NCI-H2196 treated with DMSO at 0.1 percent for 48 hours (cell line): ENCODE measurements around the gene DUSP9.
A peak's percentile ranks its signal among the peaks of the same experiment; 100 is the strongest.

Experiments
- DNase-seq: peaks from one replicate; lab custom pipeline; 2025; ENCODE audit not compliant: unreplicated experiment; lab: John Stamatoyannopoulos, UW

DUSP9 gene

DNA sequence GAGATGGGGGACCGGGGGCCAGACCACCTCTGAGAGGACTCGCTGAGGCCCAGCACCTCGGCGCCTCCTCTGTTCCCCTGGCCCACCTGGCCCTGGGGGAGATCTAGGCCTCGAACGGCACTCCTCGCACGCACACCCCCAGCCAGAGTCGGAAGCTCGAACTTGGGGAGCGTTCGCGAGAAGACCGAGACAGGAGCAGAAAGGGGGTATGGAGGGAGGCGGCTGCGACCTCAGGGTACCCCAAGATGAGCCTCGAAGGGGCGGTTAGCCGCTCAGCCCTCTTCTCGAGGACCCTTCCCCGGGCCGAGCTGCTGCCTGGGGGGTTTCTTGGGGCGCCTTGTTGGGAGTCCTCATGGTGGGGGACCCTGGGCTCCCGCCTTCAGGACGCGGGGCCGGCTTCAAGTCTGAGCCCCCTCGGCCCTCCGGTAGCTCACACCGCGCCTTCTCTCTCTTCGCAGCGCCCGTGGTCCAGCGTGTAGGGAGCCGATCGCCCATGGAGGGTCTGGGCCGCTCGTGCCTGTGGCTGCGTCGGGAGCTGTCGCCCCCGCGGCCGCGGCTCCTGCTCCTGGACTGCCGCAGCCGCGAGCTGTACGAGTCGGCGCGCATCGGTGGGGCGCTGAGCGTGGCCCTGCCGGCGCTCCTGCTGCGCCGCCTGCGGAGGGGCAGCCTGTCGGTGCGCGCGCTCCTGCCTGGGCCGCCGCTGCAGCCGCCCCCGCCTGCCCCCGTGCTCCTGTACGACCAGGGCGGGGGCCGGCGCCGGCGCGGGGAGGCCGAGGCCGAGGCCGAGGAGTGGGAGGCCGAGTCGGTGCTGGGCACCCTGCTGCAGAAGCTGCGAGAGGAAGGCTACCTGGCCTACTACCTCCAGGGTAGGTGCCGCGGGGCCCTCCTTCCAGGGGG is 706 bp downstream of the DUSP9 start:
- DNase-seq: no peak

GRCh38 chrX:153648358-153649177 is 1.6 kb downstream of the DUSP9 start:
- DNase-seq: no peak

GRCh38 chrX:153649178-153649914 is 2.3 kb downstream of the DUSP9 start:
- no peak for DNase-seq

DNA sequence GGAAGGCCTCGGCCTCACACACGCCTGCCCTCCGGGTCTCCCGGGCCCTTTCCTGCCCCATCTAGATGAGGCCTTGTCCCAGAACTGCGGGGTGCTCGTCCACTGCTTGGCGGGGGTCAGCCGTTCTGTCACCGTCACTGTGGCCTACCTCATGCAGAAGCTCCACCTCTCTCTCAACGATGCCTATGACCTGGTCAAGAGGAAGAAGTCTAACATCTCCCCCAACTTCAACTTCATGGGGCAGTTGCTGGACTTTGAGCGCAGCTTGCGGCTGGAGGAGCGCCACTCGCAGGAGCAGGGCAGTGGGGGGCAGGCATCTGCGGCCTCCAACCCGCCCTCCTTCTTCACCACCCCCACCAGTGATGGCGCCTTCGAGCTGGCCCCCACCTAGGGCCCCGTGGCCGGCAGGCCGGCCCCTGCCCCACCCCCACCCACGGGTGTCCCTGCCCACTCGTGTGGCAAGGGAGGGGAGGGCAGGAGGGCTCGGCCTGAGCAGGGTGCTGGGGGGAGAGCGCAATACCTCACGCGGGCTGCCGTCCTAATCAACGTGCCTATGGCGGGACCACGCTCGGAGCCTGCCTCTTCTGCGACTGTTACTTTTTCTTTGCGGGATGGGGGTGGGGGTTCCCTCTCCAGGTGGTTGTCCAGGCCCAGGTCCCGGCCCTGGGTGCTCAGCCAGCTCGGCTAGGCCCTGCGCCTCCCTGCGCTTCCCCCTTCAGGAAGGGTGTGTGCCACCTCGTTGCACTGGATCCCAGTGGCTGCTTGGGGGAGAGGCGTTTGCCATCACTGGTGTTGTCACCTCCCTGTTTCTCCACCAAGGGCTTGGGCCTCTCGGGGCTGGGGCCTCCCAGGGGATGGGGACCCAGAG is 3.1 kb downstream of the DUSP9 start:
- no peak for DNase-seq

DNA sequence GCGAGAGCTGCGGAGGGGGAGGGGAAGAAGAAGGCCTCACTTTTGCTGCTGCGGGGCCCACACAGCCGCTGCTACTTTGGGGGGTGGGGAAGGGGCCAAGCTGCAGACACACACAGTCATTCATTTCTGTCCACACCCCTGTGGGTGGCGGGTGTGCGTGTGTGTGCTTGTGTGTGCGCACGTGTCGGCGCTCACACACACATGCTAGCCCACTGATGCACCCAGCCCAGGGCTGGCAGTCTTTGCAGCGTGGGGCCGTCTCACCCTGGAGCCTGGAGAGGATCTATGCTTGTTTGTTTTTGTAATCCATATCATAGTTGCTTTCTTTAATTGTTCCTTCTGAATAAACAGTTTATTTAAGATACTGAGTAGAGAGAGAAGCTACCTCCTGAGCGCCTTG is 4.0 kb downstream of the DUSP9 start:
- no peak for DNase-seq

DNA sequence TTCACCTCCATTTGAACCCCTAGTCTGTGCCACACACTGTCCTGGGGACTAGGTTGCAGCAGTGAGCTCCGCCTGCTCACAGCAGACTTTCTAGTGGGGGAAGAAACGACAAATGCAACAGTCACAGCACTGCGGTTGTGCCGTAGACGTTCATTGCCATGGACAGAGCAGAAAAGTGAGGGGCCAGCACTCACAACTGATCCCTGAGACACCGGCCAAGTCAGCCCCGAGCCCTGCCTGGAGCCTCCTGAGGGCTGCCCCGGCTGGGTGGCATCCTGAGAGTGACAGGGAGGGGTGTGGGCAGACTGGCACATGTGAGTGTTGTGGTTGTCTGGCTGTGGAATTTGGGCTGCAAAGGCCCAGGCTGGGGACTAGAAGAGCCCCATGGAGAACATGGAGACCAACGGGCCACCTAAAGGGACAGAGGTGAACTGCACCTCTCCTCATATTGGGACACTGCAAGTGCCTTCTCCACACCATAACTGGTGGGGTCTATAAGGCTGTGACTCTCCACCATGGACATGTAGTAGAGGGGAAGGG is 4.6 kb downstream of the DUSP9 start:
- no peak for DNase-seq

DNA sequence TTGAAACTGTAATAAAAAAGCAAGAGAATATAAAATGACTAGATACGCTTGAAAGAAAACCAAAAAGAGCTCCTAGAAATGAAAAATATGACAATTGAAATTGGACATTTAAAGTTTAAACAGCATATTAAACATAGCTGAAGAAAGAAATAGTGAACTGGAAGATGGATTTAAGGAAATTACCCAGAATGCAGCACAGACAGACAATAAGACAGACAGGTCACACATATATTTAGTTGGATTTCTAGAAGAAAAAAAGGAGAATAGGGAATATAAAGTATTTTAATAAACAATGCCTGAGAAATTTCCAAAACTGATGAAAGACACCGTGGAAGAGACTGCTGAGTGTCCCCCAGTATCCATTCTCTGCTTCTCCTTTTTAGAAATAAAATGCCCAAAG is 6.6 kb downstream of the DUSP9 start:
- DNase-seq: no peak

DNA sequence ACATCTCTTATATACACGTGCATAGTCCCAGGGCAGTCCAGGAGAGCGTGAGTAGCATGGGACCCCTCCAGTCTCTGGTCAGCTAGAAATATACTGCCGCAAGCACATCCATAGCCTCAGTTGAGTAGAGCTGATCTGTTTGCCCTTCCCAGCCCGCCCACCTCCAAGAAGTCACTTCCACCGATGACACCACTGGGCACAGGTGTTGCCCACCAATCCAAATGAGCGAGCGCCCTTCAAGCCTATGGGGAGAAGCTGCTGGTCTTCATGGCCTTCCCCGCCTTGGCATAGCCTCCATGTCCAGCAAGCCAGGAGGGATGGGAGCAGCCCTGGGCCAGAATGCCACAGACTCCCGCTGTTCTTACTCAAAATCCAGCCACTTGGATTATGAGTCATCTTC is 10.2 kb downstream of the DUSP9 start:
- DNase-seq: no peak

DNA sequence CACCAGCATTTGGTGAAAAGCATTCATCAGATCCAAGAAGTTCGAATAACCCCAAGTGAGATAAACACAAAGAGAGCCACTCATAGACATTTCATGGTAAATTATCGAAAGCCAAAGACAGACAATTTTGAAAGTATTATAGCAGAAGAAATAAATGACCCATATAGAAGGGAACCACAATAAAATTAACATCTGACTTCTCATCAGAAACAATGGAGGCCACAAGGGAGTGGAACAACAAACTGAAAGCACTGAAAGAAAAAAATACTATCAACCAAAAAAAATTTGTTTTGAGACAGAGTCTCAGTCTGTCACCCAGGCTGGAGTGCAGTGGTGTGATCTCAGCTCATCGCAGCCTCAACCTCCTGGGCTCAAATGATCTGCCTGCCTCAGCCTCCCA is 12.3 kb downstream of the DUSP9 start:
- DNase-seq: no peak

GRCh38 chrX:153662266-153662665 is 15.3 kb downstream of the DUSP9 start:
- no peak for DNase-seq

DNA sequence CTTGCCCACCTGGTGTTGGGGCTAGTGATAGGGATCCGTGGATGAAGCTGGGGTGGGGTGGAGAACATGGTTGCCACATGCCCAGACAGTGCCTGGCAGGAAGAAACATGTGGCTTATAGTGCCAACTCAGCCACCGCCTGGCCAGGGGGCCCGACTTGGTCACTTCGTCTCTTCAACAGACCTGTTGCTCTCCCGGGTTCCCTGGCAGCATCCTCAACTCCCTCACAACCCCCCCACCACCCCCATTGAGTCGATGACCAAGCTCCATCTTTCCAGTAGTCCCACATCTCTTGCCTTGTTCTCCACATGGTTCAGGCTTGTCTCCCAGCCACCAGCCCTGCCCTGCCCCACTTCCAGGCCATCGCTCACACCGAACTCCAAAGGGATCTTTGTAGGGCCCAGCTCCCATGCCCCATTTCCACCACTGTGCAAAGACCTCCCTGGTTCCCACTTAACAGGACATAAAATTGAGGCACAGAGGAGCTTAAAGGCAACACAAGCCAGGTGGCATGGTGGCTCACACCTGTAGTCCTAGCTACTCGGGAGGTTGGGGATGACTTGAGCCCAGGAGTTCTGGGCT is 18.8 kb downstream of the DUSP9 start:
- DNase-seq: no peak

DNA sequence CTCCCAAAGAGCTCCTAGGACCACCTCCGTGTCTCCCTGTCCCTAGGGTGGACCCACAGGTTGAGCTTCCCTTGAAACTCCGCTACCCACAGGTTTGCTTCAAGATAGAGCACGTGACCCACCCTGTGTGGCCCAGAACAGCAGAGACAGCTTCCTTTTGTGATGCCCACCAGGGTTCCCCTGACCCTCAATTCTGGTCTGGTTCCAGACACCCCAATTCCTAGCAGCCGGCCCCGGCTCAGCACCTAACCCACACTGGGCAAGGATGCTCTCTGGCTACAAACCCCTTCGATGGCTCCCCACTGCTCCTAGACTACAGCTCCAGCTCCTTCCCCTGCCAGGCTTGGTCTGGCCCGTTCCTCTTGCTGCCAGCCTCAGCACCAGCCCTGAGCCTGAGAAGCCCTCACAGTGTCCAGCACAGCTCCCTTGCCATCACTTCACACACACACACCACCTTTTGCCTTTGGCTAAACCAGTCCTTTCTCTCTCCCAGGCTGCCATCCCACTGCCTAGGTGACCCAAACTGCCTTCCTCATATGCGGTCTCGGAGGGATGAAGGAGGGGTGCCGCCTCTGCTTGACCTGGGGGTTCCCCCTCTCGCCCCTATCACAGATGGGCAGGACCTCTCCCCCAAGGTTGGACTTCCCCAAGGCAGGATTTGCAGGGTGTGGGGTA is 20.4 kb downstream of the DUSP9 start:
- no peak for DNase-seq

GRCh38 chrX:153667956-153668396 is 21.0 kb downstream of the DUSP9 start:
- DNase-seq: peak; percentile 50

DNA sequence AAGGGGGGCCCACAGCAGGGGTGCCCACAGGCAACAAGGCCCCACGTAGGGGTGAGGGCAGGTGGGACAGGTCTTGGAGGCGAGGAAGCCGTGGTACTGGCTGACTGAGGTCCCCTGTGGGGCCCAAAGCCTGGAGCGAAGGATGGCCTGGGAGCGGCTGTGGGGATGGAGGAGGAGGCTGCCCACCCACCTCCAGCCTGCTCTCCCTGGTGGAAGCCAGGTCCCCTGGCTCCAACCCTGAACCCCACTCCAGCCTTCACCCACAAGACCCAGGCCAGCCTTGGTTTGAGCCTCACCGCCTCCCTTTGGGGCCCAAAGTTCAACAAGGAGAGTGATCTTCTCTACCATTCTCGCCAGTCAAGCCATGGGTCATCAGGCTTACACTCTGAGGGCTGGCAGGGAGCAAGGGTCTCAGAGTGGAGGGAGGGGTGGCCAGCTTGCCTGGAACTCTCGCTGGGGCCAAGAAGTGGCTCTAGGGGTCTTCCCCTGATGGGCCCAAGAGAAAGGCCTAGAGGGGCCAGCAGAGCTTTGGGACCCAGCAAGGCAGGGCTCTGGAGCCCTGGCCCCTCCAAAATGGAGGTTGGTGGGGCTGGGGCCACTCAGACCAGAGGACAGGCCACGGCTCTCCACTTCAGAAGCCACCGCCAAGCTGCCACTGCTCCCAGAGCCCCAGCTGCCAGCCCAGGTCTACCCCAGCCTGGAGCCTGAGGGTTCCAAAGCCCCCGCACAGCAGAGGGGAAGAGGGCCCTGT is 21.6 kb downstream of the DUSP9 start:
- no peak for DNase-seq

DNA sequence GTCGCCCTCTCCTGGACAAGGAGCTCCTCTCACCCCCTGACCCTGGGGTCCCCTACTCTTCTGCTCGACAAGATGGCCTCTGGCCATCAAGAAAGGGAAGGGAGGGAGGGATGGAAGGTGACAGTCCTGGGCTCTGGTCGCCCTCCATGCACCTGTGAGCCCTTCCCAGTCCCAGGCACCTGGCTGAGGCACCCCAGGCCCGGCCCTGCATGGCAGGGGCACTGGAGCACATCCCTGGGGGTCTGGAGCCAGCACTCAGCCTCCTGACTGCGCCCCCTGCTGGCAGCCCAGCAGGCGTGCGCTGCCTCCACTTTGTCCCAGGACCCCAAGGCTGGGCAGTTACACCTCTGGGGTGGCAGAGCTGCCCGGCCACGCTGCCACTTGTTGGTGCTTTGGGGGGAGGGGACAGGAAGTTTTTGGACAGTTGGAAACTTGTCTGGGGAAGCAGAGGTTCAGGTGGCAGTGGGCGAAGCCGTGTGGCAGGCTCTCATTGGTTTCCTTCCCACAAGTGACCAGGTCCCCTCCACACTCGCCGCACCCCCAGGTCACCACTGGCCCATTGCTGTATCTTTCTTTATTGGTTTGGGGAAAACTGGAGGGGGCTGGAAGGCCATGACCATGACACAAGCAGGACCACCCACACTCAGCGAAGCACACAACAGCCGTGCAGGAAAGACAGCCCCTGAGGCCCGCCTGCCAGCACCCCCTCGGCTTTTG is 22.3 kb downstream of the DUSP9 start:
- no peak for DNase-seq

DNA sequence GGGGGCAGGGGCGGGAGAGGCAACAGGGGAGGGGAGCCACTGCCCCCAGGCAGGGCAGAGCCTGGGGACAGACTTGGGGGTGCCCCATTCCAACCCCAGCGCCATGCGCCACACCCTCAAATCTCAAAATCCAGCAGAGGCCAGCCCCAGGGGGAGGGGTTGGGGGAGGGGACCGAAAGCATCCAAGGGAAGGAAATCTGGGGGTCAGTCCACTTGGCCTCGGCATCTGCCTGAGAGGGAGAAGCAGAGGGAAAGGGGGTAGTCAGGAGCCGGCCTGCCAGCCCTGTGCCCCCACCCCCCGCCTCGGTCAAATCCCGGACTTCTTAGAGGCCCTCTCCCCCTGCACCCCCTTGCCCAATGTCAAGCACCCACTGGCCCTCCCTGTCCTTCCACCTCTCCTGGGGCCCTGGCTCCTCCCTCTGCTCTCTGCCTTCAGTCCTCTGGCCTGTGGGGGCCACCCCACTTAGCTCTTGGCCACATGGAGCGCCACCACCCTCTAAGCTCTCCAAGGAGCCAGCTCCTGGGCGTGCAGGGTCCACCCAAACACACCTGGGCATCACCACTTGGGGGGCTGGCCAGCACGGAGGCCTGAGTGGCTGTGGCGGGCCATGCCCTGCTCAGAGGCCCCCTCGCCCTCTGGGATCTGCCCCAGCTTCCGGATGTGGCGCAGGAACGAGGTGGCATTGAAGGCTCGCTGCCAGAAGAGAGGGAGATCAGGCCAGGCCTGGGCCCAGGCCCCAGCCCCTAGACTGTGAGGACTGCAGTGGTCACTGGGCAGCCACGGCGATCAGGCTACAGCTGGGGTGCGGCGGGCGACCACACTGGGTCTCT is 23.1 kb downstream of the DUSP9 start:
- DNase-seq: no peak
